Measurements from ENCODE around the gene BSN.

The BSN gene

GRCh38 chr3:49654955-49655556 is 100.8 kb downstream of the BSN start:
- DNase-seq (ENCODE audit: low read depth), result no peak

DNA sequence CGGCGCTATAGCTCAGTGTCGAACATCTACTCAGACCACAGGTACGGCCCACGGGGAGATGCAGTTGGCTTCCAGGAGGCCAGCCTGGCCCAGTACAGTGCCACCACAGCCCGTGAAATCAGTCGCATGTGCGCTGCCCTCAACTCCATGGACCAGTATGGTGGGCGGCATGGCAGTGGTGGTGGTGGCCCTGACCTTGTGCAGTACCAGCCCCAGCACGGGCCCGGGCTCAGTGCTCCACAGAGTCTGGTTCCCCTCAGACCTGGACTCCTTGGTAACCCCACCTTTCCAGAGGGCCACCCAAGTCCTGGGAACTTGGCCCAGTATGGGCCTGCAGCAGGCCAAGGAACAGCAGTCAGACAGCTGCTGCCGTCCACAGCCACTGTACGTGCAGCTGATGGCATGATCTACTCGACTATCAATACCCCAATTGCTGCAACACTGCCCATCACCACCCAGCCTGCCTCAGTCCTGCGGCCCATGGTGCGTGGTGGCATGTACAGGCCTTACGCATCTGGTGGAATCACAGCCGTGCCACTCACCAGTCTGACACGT is 101.5 kb downstream of the BSN start:
- no peak for DNase-seq (ENCODE audit: low read depth)

DNA sequence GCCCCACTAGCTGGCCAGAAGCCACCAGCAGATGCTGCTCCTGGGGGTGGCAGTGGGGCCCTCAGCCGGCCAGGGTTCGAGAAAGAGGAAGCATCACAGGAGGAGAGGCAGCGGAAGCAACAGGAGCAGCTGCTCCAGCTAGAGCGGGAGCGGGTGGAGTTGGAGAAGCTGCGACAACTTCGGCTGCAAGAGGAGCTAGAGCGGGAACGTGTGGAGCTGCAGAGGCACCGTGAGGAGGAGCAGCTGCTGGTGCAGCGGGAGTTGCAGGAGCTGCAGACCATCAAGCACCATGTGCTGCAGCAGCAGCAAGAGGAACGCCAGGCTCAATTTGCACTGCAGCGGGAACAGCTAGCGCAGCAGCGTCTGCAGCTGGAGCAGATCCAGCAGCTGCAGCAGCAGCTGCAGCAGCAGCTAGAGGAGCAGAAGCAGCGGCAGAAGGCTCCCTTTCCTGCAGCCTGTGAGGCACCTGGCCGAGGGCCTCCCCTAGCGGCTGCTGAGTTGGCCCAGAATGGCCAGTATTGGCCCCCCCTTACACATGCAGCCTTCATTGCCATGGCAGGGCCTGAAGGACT is 102.3 kb downstream of the BSN start:
- no peak for DNase-seq (ENCODE audit: low read depth)

- no peak for DNase-seq (ENCODE audit: low read depth)
Observed at GRCh38 chr3:49657208-49657915, 103.1 kb downstream of the BSN start.

GRCh38 chr3:49658711-49659110 is 104.4 kb downstream of the BSN start:
- DNase-seq (ENCODE audit: low read depth), result no peak

GRCh38 chr3:49659756-49660155 is 105.5 kb downstream of the BSN start:
- DNase-seq (ENCODE audit: low read depth), result no peak

DNA sequence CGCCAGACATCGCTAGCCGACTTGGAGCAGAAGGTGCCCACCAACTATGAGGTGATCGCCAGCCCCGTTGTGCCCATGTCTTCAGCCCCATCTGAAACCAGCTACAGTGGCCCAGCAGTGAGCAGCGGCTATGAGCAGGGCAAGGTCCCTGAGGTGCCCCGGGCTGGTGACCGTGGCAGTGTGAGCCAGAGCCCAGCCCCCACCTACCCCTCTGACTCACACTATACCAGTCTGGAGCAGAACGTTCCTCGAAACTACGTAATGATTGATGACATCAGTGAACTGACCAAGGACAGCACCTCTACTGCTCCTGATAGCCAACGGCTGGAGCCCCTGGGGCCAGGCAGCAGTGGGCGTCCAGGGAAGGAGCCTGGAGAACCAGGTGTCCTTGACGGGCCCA is 107.0 kb downstream of the BSN start:
- DNase-seq (ENCODE audit: low read depth), result no peak

DNA sequence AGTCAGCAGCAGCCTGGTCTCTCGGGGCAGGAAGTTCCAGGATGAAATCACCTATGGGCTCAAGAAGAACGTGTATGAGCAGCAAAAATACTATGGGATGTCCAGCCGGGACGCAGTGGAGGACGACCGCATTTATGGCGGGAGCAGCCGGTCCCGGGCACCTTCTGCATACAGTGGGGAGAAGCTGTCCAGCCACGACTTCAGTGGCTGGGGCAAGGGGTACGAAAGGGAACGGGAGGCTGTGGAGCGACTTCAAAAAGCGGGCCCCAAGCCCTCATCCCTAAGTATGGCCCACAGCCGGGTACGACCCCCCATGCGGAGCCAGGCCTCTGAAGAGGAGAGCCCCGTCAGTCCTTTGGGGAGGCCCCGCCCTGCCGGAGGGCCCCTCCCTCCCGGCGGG is 107.7 kb downstream of the BSN start:
- DNase-seq (ENCODE audit: low read depth), result no peak

DNA sequence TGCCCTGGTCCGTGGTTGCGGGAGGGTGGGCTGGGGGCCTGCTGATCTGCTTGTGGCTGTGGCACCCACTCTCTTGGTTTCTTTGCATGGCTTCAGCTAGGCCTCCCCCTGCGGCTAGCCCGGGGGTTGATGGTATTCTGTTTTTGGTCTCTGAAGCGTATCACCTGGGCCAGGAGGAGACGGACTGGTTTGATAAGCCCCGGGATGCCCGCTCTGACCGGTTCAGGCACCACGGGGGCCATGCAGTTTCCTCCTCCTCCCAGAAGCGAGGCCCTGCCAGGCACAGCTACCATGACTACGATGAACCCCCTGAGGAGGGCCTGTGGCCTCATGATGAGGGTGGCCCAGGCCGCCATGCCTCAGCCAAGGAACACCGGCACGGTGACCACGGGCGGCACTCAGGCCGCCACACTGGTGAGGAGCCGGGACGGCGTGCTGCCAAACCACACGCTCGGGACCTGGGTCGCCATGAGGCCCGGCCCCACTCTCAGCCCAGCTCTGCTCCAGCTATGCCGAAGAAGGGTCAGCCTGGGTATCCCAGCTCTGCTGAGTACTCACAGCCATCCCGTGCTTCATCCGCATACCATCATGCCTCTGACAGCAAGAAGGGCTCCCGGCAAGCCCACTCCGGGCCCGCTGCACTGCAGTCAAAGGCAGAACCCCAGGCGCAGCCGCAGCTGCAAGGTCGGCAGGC is 108.6 kb downstream of the BSN start:
- no peak for DNase-seq (ENCODE audit: low read depth)

- no peak for DNase-seq (ENCODE audit: low read depth)
Observed at GRCh38 chr3:49663831-49664230, 109.6 kb downstream of the BSN start.

DNA sequence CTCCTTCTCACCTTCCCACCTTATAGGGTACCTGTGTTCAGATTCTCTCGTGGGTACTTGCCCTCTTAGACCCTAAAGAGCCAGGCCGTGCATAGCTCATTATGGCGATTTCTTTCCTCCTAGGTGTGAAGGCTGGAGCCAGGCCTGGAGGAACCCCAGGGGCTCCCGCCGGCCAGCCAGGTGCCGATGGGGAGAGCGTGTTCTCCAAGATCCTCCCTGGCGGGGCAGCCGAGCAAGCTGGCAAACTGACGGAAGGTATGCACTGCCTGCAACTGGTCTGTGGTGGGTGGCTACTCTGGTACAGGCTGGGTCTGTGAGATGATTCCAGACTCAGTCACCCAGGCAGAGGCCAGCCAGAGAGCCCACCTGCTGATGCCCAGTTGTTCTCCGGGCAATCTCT is 110.0 kb downstream of the BSN start:
- DNase-seq (ENCODE audit: low read depth), result no peak

DNA sequence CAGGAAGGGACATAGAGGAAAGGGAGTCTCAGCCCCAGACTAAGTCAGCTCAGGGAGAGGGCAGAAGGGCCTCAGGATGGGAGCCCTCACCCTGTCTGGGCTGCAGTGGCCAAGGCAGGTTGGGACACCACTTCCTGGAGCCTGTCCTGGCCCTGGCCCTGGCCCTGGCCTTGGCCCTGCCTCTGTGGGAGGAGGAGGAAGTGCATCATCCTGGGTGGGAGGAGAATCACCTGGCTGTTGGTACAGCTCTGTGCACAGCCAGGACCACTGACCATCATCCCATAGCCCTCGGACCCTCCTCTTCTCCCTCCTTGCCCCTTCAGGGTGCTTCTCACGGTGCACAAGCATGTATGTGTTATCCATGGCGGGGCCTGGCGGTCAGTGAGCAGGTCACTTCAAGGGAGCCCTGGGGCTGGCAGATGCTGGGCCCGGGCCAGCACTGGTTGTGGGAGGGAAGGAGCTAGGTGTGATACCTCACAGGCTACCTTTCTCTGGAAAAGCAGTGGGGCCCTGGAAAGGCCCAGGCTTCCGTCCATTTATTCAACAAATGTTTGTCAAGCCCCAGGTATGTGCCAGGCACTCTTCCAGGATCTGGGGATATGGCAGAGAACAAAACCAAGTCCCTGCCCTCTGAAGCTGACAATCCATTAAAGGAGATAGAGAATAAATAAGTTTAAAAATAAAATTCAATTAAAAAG is 111.7 kb downstream of the BSN start:
- no peak for DNase-seq (ENCODE audit: low read depth)

DNA sequence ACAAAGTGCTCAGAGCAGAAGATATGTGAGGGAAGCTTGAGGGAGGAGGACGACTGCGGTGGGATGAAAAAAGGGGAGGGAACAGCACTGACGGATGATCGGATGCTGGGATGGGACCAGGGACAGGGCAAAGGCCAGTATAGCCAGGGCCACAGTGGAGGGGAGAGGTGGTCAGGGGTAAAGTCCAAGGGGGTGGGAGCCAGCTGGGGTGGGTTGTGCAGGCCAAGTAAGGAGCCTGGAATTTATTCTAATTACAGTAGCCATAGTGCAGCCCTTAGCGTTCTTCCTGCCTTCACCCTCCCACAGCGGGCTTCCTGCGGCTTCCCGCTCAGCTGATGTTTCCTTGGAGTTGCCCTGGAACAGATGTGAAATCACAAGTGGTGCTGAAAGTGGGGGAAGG is 112.3 kb downstream of the BSN start:
- no peak for DNase-seq (ENCODE audit: low read depth)

DNA sequence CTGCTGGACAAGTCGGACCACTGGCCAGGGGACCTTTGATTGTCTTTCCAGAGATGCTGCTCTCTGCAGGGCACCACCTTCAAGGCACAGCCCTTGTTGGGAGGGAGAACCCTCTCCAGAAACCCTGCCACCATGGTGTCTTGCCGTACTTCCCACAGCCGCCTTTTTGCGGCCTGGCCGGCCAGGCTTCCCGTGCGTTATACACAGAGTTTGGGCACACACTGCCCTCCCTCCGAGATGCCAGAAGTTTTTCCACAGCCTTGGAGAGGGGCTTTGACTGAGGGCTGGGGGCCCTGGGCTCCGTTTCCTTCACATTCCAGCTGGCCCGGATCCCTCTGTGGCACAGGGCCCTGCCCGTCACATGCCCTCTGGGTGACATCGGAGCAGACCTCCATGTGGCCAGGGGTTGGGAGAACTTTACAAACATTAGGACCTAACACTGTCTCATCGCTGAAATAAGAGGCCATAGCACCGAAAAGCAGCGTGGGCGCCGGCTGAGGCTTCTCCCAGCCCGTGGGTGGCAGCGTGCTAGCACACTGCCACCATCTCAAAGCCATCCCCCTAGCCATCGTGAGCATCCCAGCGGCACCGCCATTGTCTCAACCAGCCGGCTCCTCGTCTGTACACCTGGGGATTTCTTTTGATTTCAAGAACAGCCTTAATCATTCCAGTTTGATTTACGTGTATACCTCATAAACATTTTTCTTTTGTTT is 113.6 kb downstream of the BSN start:
- DNase-seq (ENCODE audit: low read depth), result no peak

- no peak for DNase-seq (ENCODE audit: low read depth)
Observed at GRCh38 chr3:49668414-49668797, 114.1 kb downstream of the BSN start.

- DNase-seq (ENCODE audit: low read depth), result no peak
Observed at GRCh38 chr3:49668861-49669260, 114.6 kb downstream of the BSN start.

DNA sequence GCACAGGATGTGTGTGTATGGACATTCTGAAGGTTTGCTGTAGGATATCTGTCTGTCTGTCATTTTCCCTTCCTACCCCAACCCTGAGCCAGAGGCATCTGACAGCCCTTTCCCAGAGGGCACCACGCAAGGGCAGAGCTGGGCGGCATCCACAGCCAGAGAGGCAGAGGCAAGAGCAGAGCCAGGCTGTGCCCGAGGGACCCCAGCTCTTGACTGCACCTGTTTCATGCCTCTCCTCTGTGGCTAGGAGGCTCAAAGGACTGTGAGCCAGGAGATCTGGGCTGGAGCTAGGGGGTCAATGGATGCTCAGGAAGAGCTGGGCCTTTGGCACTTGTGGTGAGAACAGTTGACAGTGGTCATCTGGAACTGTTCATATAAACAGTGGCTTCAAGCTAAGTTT is 115.1 kb downstream of the BSN start:
- no peak for DNase-seq (ENCODE audit: low read depth)

DNA sequence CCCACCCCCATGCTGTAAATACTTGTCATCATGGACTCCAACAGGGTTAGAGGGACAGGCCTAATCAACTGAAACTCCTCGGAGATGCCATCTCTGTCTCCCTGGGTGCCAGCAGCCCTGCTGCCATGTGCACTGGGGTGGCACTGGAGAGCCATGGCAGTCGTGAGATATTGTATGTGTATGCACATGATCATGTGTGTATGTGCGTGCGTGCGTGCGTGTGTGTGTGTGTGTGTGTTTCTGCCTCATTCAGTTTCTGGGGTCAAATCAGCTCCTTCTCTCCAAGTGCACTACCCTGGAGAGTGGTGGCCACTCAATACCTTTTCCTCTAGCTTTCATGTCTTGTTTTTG is 116.6 kb downstream of the BSN start:
- DNase-seq (ENCODE audit: low read depth), result no peak

DNA sequence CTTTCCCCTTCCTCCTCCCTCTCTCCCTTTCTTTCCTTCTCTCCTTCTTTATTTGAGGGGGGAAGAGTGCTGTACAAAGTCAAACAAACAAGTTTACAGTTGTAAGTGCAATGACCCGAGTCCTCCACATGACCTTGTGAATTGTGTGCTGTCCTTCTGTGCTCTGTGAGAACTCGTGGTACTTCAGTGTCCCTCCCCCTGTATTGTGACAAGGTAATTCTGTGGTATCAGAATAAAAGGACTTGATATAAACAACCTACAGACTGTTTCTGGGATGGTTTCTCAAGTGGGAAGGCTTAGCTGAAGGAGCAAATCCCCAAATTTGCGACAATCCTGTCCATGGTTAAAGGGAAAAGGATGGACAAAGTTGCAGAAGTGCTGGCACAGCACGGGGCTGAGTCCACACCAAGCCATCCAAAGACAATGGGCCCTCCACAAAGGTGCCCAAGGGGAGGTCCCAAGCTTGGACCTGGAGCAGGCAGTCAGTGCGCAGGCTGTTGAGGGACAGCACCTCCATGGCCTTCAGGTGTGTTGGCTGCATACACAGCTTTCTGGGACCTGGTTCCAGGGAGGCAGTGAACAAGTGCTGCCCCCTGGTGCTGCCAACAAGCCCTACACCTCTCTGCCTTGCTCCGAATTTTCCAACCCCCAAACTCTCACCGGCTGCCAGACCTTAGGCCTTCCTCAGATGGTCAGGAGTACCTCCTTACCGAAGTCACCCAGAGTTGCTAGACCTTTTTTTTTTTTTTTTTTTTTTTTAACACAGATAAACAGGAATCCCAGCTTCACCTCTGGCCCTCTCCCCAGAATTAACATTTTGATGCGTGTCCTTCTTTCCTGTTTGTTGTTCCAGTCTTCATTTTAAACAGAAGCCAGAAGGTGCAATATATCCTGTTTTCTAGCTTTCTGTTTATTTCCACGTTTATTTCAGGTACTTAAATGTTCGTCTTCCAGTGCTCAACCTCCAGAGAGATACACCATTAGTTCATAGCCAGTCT is 117.3 kb downstream of the BSN start:
- DNase-seq (ENCODE audit: low read depth), result peak; percentile 58

GRCh38 chr3:49673121-49673714 is 118.9 kb downstream of the BSN start:
- no peak for DNase-seq (ENCODE audit: low read depth)
